ENCODE results near the gene HOXC13.

Gene HOXC13

DNA sequence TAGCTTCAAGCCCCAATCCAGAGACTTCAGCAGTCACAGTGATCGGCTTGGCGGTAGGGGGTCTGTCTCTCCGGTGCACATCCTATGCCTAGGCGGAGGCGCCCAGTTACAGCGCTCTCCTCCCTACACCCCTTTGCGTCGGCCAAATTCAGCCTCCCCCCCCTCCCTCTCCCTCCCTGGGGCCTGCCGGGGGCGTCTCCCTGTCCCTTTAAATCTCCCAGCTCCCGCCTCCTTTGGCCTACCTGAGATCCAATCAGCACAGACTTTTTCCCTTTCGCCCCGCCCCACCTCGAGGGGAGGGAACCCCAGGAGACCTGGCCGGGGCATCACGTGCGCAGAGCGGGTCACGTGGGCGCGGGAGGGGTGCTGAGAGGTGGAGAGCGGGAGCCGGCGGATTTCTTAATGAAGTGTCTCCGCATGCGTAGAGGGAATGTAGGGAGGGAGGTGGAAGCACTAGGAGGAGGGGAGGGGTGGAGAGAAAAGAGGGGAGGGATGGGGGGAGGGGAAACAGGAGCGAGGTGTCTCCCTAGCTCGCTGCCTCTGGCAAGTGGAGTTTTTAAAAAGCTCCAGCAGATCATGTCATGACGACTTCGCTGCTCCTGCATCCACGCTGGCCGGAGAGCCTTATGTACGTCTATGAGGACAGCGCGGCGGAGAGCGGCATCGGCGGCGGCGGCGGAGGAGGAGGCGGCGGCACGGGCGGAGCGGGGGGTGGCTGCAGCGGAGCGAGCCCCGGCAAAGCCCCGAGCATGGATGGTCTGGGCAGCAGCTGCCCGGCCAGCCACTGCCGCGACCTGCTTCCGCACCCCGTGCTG, at the start of gene HOXC13:
Gene HOXC13, plus strand, starts transcription at position 506 of the 815 bp plus-strand sequence. Its CDS starts 76 bp downstream, at position 582.
- no peak for DNase-seq (ENCODE audit: low read depth in 2 of 2, low spot score in 1 of 2)

- no peak for DNase-seq (ENCODE audit: low read depth in 2 of 2, low spot score in 1 of 2)
Measured at GRCh38 chr12:53890081-53890480, 48.5 kb upstream of the HOXC13 start.

DNA sequence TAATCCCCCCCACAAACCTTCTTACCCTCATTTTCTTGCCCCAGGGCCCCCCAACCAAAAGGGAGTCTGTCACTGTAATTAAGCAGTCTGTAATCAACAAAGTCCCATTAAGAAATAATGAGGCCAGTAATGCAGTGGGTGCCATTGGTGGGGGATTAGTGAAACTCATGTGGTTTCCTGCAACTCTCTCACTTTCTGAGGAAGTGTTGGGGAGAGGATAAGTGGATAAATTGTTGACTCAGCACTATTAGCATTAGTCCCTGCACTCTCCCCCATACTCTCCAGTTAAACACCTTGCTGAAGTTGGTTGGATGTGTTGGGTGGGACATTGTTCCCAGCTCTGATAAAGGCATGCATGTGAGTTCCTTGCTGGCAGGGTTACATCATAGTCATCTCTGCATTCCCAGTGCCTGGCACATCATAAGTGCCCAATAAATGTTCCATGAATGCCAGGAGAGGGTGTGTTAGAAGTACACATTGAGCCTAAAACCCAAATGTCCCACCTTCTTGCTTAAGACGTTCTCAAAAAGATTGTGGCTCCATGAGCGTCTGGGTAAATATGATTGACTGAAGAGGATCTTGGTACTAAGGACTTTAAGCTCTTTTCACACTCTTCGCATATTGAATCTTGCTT, 45.8 kb upstream of the HOXC13 start:
- DNase-seq (ENCODE audit: low read depth in 2 of 2, low spot score in 1 of 2) = no peak

- DNase-seq (ENCODE audit: low read depth in 2 of 2, low spot score in 1 of 2) = no peak
Measured at GRCh38 chr12:53899230-53899629, 39.4 kb upstream of the HOXC13 start.

DNA sequence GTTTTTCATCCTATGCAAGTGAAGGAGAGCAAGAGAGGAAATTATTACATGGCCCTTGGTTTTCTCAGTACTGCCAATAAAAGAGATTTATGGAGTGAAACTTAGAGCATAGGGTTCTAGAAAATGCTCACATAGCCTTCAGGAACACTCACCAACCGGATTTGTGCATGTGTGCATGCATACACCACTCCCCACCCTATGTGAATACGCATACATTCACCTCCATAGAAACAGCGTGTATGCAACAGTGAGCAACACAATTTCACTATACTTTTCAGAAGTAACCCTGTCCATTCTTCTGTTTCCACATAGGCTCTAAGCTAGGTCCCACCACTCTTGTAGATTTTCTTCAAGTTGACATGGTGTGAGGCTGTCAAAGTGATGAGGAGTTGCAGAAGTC, 31.5 kb upstream of the HOXC13 start:
- DNase-seq (ENCODE audit: low read depth in 2 of 2, low spot score in 1 of 2) = no peak

DNA sequence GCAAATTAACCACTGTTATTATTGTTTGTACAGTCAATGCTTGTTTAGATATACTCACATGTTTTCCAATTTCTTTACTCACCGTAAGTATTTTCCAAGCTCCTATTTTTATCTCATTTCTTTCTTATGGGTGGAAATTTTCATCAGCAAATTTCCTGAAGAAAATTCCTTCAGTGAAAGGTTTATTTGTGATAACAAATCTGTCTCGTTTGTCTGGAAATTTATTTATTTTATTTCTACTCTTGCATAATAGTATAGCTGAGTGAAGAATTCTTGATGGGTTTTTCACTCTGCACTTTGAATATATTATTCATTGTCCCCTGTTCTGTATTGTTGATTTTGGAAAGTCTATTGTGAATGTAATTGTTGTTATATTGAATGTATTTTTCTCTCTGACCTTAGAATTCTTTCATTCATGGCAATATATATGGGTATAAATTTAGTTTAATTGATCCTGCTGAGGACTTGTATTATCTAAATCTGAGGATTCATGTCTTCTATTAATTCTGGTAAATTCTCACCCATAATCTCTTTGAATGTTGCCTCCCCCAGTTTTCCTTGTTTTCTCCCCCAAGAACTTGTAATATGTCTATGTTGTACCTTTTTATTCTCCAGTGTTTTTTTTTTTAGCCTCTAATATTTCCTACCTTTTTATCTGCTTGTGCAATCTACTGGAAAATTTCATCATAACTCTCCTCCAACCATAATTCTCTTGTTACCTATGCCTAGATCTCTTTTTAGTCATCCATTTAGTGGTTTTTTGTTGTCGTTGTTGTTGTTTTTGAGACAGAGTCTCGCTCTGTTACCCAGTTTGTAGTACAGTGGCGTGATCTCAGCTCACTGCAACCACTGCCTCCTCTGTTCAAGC, 21.6 kb upstream of the HOXC13 start:
- no peak for DNase-seq (ENCODE audit: low read depth in 2 of 2, low spot score in 1 of 2)

GRCh38 chr12:53924521-53925405, 13.9 kb upstream of the HOXC13 start:
- no peak for DNase-seq (ENCODE audit: low read depth in 2 of 2, low spot score in 1 of 2)

GRCh38 chr12:53927220-53928029, 11.2 kb upstream of the HOXC13 start:
- DNase-seq (ENCODE audit: low read depth in 2 of 2, low spot score in 1 of 2) = no peak

DNA sequence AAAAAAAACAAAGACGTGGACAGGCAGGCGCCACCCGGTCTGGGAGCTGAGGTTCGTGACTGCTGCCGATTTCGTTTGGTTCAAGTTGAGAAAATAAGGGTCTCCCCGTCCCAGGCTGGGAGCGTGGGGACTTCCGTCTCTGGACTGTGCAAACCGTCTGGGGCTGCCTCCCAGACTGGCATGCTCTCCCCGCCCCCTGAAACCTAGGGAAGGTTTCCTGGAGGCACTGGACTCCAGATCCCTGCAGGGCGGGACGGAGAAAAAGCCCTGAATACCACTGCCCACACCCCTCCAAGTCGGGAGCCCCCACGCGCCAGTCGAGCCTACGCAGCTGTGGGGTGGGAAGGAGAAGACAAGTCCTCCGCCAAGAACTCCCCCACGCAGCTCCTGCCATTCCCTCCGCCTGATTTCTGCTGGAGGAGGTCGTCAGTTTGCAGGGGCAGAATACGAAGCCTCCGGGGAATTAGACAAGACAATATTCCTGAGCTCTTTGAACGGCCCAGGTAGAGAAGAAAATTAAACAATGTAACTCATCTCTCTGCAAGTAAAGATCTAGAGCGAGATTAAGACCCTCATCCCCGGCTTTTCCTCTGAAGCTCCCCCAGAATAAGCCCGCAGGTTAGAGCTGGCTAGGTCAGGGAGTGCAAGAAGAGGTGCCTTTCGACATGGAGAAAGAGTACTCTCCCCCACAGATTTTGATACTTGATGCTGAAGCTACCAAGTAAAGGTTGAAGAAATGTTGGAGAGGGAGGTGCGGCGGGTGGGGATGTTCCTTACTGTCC, 10.4 kb upstream of the HOXC13 start:
- DNase-seq (ENCODE audit: low read depth in 2 of 2, low spot score in 1 of 2) = no peak

GRCh38 chr12:53929527-53929926, 9.1 kb upstream of the HOXC13 start:
- no peak for DNase-seq (ENCODE audit: low read depth in 2 of 2, low spot score in 1 of 2)

DNA sequence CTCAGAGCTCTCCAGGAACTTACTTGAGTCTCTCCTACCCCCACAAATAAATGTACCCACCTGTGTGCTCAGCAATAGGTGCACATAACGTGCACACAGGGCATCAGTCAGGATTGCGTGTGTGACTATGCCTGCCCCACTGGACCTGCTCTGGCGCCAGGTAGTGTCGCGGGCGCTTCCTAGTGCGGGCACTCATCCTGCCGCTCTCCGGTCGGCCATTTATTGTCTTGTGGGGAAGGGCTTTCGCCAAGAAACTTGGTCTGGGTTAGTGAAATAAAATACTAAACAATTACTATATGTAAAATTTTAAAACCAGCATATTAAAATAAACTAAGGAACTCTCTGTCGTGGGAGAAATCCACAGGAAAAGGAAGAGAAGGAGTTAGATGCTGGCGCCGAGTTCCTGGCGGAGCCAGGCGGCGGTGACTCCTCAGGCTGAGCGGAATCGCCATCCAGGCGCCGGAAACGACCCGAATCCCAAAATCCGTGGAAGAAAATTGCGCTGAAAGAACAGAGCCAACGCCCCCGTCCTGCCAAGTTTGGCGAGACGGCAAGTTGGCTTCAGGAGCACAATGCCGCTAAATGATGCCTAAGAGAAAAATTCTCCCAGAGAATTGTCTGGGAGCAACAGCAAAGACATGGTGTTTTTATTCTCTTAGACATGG, 7.9 kb upstream of the HOXC13 start:
- no peak for DNase-seq (ENCODE audit: low read depth in 2 of 2, low spot score in 1 of 2)

GRCh38 chr12:53931844-53932581, 6.6 kb upstream of the HOXC13 start:
- no peak for DNase-seq (ENCODE audit: low read depth in 2 of 2, low spot score in 1 of 2)

DNA sequence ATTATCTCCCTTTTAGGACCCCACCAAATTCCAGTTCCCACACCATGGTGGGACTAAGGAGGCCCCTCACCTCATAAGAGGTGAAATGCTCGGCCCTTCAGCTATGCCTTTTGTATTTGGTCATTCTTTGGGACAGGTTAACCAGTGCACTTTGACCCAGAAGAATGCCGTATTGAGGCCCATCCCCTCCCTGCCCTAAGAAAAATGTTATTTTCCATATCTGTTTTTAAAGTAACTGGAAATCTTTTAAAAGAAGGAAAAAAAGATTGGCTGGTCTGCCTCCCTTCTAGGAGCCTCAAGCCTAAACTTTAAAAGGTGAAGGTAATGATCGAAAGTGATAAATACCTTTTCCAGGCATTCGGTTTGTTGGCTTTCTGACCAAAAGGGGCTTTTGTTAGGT, 5.7 kb upstream of the HOXC13 start:
- no peak for DNase-seq (ENCODE audit: low read depth in 2 of 2, low spot score in 1 of 2)

DNA sequence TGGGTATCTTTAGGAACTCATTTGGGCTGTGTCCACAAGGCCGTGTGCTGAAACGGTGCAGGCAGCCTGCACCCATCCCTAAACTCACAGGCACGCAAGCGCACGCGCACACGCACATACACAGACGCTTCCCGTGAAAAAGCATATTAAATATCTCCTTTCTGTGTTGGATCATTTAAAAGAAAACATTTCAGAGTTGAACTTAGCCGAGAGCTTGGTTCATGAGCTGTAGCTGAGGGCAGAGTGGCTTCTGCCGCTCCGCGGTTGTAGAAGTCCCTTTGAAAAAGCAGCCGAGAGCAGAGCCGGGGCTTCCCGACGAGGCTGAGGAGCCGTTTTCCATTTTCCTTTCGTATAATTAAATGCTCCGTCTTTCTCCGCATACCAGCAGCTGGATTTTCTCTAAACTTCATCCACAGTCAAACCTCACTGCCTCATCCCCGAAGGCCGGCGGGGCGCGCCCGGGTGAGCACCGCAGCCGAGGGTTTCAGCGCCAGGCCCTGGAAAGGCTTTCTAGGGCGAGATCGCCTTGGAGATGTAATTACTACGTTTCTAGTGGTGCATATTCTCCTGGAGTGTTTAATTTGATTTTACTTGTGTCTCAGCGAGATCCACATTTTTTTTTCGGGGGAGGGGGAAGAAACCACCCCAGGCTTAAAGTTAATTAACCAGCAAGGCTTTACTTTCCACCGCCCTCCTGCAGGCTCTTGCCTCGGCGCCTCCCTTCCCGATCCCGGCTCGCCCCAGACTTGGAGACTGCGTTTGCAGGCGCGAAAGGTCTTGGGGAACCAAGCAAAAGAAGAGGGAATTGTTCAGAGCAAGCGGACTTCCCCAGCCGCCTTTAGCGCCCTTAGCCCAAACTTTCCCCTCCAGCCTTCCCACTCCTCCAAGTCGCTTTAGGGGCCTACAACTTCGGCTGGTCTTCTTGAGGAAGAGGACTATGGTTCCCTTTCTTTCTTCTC, 3.0 kb upstream of the HOXC13 start:
- DNase-seq (ENCODE audit: low read depth in 2 of 2, low spot score in 1 of 2) = no peak

- no peak for DNase-seq (ENCODE audit: low read depth in 2 of 2, low spot score in 1 of 2)
Measured at GRCh38 chr12:53937099-53937498, 1.5 kb upstream of the HOXC13 start.

GRCh38 chr12:53937596-53938325, 870 bp upstream of the HOXC13 start:
- DNase-seq (ENCODE audit: low read depth in 2 of 2, low spot score in 1 of 2) = no peak
